K562 (cell line): ENCODE data around the gene KITLG. TPM values are rescaled to one million over a fixed set of nuclear protein-coding genes. Genes with fewer than 3 reads are reported as not detected.

ENCODE experiments used
- ATAC-seq: fragments of 200-7000 bp; cut with Tn5 transposase; 3 replicates; pipeline ENCODE4 v1.9.1; 2020; ENCODE audit warnings: moderate library complexity
- BruUV-seq: library from RNA; stranded (reverse); fragments of 400-500 nt; replicated peaks from 2 replicates; lab custom pipeline; 2021; lab: Mats Ljungman, UMichigan
- CTCF ChIA-PET: fragments of 300-600 bp; formaldehyde crosslinking; extraction: SDS; loops from one replicate; lab custom pipeline; 2021; ENCODE audit warnings: low intra/inter-chr PET ratio; lab: Yijun Ruan, JAX
- POLR2A ChIA-PET: fragments of 300-600, 350-650 bp; sonication (Branson Sonifier 250); formaldehyde crosslinking; extraction: SDS; loops from one replicate; lab custom pipeline; 2021; ENCODE audit warnings: antibody characterized with exemption, inconsistent platforms; lab: Yijun Ruan, JAX
- DNase-seq, 4 experiments: peaks; one replicate each; pipeline versions ENCODE4 v3.0.0 to v3.0.0-alpha.2; 2011 to 2018; ENCODE audit warnings: low spot score in 3 of 4, mixed read lengths in 3 of 4; ENCODE audit errors: extremely low read depth in 1 of 4
- FAIRE-seq: peaks from 2 replicates; lab custom pipeline; 2011; peaks lifted over from hg19 to GRCh38; lab: Jason Lieb, UNC
- H2AFZ ChIP-seq: 2 replicates; pipeline ENCODE4 v1.6.0; 2011; ENCODE audit warnings: low read depth, low read length, control low read depth, inconsistent platforms
- H3K27ac ChIP-seq: fragments of 200-600 bp; 3 replicates; pipeline ENCODE4 v1.8.0; 2011; ENCODE audit warnings: low read depth, mild to moderate bottlenecking, control low read depth, inconsistent platforms, low read length, moderate library complexity, mixed read lengths; ENCODE audit errors: extremely low read depth
- H3K27me3 ChIP-seq, 2 experiments: fragments of 300-600 bp in 1 of 2; 2 replicates in 1 of 2; 3 replicates in 1 of 2; pipeline versions ENCODE4 v1.6.0 to v1.8.0; 2011; ENCODE audit warnings: inconsistent platforms in 2 of 2, low read length in 2 of 2, mild to moderate bottlenecking in 1 of 2, mixed read lengths in 1 of 2, moderate library complexity in 1 of 2; ENCODE audit not compliant: control insufficient read depth in 2 of 2, insufficient read depth in 2 of 2
- H3K36me3 ChIP-seq: fragments of 300-600 bp; 3 replicates; pipeline ENCODE4 v1.8.0; 2011; ENCODE audit warnings: mild to moderate bottlenecking, low read length, inconsistent platforms; ENCODE audit not compliant: control insufficient read depth, insufficient read depth
- H3K4me1 ChIP-seq, 2 experiments: fragments of 200-600 bp in 1 of 2; replicated peaks in 1 of 2; 2 replicates in 1 of 2; 3 replicates in 1 of 2; pipeline versions ENCODE4 v1.5.1 to v1.8.0; 2011; ENCODE audit warnings: inconsistent platforms in 2 of 2, low read length in 2 of 2, mild to moderate bottlenecking in 1 of 2, mixed read lengths in 1 of 2, moderate library complexity in 1 of 2; ENCODE audit not compliant: control insufficient read depth in 2 of 2, insufficient read depth in 2 of 2
- H3K4me2 ChIP-seq: 2 replicates; pipeline ENCODE4 v1.6.1; 2011; ENCODE audit warnings: low read length, control low read depth, inconsistent platforms, mixed read lengths; ENCODE audit not compliant: insufficient read depth
- H3K4me3 ChIP-seq: fragments of 200-600 bp; sonication (generic), shearing (Covaris generic); 2 replicates; pipeline ENCODE4 v1.5.1; 2016; ENCODE audit warnings: control low read depth, inconsistent platforms
- H3K79me2 ChIP-seq: fragments of 200-600 bp; 3 replicates; pipeline ENCODE4 v1.8.0; 2011; ENCODE audit warnings: low read length, inconsistent platforms; ENCODE audit not compliant: control insufficient read depth, insufficient read depth
- H3K9ac ChIP-seq, 2 experiments: 2 replicates each; pipeline versions ENCODE4 v1.6.0 to v1.6.1; 2011; ENCODE audit warnings: low read depth in 2 of 2, low read length in 2 of 2, control low read depth in 1 of 2, inconsistent platforms in 1 of 2, mild to moderate bottlenecking in 1 of 2, mixed read lengths in 1 of 2; ENCODE audit not compliant: insufficient read depth in 1 of 2
- H3K9me1 ChIP-seq: one replicate; pipeline ENCODE4 v1.6.0; 2011; ENCODE audit warnings: inconsistent platforms, mild to moderate bottlenecking, low read length, moderate library complexity; ENCODE audit not compliant: control insufficient read depth, insufficient read depth
- H3K9me3 ChIP-seq: replicated peaks from 2 replicates; pipeline ENCODE4 v1.5.1; 2011; ENCODE audit warnings: low read depth, low read length, inconsistent platforms; ENCODE audit not compliant: control insufficient read depth, insufficient read depth
- H4K20me1 ChIP-seq: replicated peaks from 2 replicates; pipeline ENCODE4 v1.6.1; 2011; ENCODE audit warnings: low read length, inconsistent platforms, mixed read lengths; ENCODE audit not compliant: control insufficient read depth, insufficient read depth
- CEBPB ChIP-seq: fragments of 450-650 bp; IDR thresholded peaks from 2 replicates; pipeline ENCODE4 v1.6.1; 2016; ENCODE audit warnings: missing genetic modification characterization, missing compliant biosample characterization
- CHD4 ChIP-seq: fragments of 200-600 bp; sonication (generic); IDR thresholded peaks from 3 replicates; pipeline ENCODE4 v1.6.1; 2012; ENCODE audit warnings: low read depth, mild to moderate bottlenecking, mixed read lengths, low read length, inconsistent platforms; ENCODE audit not compliant: insufficient read depth, insufficient replicate concordance, poor library complexity, severe bottlenecking
- DDX20 ChIP-seq: fragments of 450-650 bp; IDR thresholded peaks from 2 replicates; pipeline ENCODE4 v1.6.1; 2016; ENCODE audit warnings: missing genetic modification characterization, low read depth, mild to moderate bottlenecking, missing compliant biosample characterization, moderate library complexity
- EWSR1 ChIP-seq: fragments of 450-650 bp; IDR thresholded peaks from 2 replicates; pipeline ENCODE4 v1.6.1; 2018; ENCODE audit warnings: borderline replicate concordance, mild to moderate bottlenecking, low read depth, moderate library complexity; ENCODE audit not compliant: partially characterized antibody
- FOXA1 ChIP-seq: fragments of 450-650 bp; IDR thresholded peaks from 2 replicates; pipeline ENCODE4 v1.6.1; 2016; ENCODE audit warnings: mild to moderate bottlenecking, borderline replicate concordance
- NELFE ChIP-seq: IDR thresholded peaks from 2 replicates; pipeline ENCODE4 v1.6.1; 2011; ENCODE audit warnings: mild to moderate bottlenecking; ENCODE audit not compliant: insufficient read depth, insufficient read length
- NFIX ChIP-seq: fragments of 250-450 bp; sonication (Bioruptor Pico); IDR thresholded peaks from 2 replicates; pipeline ENCODE4 v1.4.0; 2020; ENCODE audit warnings: low read depth, mild to moderate bottlenecking, moderate library complexity
- RAD51 ChIP-seq: fragments of 450-650 bp; IDR thresholded peaks from 2 replicates; pipeline ENCODE4 v1.7.1; 2016; ENCODE audit warnings: low read depth, mild to moderate bottlenecking, borderline replicate concordance
- STAG1 ChIP-seq: sonication (generic); formaldehyde crosslinking; IDR thresholded peaks from 2 replicates; pipeline ENCODE4 v1.5.0; 2020; ENCODE audit warnings: missing genetic modification reagents, borderline replicate concordance
- WHSC1 ChIP-seq: IDR thresholded peaks from one replicate; pipeline ENCODE4 v1.6.1; 2012; ENCODE audit warnings: low read length, control low read depth, inconsistent platforms
- ZNF124 ChIP-seq: sonication (generic); formaldehyde crosslinking; IDR thresholded peaks from 2 replicates; pipeline ENCODE4 v1.8.1; 2022; ENCODE audit warnings: missing genetic modification reagents
- ZNF217 ChIP-seq: sonication (generic); formaldehyde crosslinking; IDR thresholded peaks from 2 replicates; pipeline ENCODE4 v1.8.0; 2022; ENCODE audit warnings: mild to moderate bottlenecking, missing genetic modification reagents
- WGBS: fragments of 100-300 bp; shearing (Covaris generic); methylation state at CpG from one replicate; pipeline ENCODE4 v1.1.6; 2016; ENCODE audit warnings: low coverage, mixed read lengths; ENCODE audit not compliant: insufficient coverage; ENCODE audit errors: missing lambda C conversion rate; 5-methylcytosine and 5-hydroxymethylcytosine counted together
- in situ Hi-C: fragments of 300-500 bp; cut with MboI; formaldehyde crosslinking; loops from 4 replicates; pipeline ENCODE4 v1.15.0; 2018; ENCODE audit warnings: inconsistent platforms, mixed read lengths
- intact Hi-C: fragments of 100-400 bp; cut with micrococcal nuclease; formaldehyde crosslinking; loops from 2 replicates; pipeline ENCODE4 v1.14.2; 2022
- polyA plus RNA-seq, 8 experiments: library from polyadenylated mRNA; depleted of rRNA in 4 of 8; stranded (reverse) in 5 of 8; unstranded in 3 of 8; fragments of >200 nt; fragmentation: Nextera tagmentation in 2 of 8; fragmentation: Illumina TruSeq in 1 of 8; extraction: Ambion mirVana in 2 of 8; extraction: Trizol in 1 of 8; gene quantifications; 2 replicates each; pipeline versions ENCODE4 v1.2.1 to v1.2.3, GENCODE V29; 2011 to 2014; ENCODE audit warnings: inconsistent platforms in 1 of 8, missing spikeins in 1 of 8
- total RNA-seq, 7 experiments: library from RNA; depleted of rRNA in 6 of 7; stranded (reverse); fragments of >200 nt in 6 of 7; fragmentation: Illumina TruSeq in 2 of 7; extraction: Trizol in 2 of 7; gene quantifications; 2 replicates each; pipeline versions ENCODE4 v1.2.1 to v1.2.3, GENCODE V29; 2011 to 2021; ENCODE audit warnings: low replicate concordance in 1 of 7
- TF ChIP-seq, protein P1 (sequence below): fragments of 200-800 bp; sonication (Bioruptor generic); IDR thresholded peaks from 2 replicates; pipeline ENCODE4 v1.6.1; 2016; ENCODE audit warnings: missing genetic modification characterization, missing compliant biosample characterization
- TF ChIP-seq, protein P2 (sequence below): fragments of 450-650 bp; IDR thresholded peaks from 2 replicates; pipeline ENCODE4 v1.6.1; 2016; ENCODE audit warnings: mild to moderate bottlenecking

KITLG gene
- total and polyA plus RNA-seq, 9 of the 15 experiments (the other 6 are each of a cell fraction or from before 2014, with no cell fraction given), result 0.04 to 0.09 (median 0.04) TPM; not detected in 6

DNA sequence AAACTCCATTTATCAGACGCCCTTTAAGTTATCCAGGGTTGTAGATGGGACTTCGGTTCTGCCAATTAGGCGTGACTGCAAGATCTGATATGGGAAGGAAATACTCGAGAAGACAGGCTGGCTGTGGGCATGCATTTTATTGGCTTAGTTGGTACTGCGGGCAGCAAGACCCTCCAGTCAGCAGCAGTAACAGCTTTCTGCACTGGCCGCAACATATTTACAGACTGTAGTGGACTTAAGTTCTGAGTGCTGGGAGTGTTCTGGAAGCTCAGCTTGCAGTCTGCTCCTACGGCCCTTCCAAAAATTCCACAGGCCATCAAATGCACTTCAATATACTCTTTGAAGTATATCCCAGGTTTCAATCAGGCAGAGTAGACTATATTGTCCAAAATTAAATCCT, 21.1 kb downstream of the KITLG start:
- H2AFZ ChIP-seq, result no peak overlapping the region
- DNase-seq, result no peak

More for the DNA sequence above, 21.1 kb downstream of the KITLG start:
- no peak for TF ChIP-seq ZNF124 (CRISPR knock-in tag)
- TF ChIP-seq, protein P1, sequence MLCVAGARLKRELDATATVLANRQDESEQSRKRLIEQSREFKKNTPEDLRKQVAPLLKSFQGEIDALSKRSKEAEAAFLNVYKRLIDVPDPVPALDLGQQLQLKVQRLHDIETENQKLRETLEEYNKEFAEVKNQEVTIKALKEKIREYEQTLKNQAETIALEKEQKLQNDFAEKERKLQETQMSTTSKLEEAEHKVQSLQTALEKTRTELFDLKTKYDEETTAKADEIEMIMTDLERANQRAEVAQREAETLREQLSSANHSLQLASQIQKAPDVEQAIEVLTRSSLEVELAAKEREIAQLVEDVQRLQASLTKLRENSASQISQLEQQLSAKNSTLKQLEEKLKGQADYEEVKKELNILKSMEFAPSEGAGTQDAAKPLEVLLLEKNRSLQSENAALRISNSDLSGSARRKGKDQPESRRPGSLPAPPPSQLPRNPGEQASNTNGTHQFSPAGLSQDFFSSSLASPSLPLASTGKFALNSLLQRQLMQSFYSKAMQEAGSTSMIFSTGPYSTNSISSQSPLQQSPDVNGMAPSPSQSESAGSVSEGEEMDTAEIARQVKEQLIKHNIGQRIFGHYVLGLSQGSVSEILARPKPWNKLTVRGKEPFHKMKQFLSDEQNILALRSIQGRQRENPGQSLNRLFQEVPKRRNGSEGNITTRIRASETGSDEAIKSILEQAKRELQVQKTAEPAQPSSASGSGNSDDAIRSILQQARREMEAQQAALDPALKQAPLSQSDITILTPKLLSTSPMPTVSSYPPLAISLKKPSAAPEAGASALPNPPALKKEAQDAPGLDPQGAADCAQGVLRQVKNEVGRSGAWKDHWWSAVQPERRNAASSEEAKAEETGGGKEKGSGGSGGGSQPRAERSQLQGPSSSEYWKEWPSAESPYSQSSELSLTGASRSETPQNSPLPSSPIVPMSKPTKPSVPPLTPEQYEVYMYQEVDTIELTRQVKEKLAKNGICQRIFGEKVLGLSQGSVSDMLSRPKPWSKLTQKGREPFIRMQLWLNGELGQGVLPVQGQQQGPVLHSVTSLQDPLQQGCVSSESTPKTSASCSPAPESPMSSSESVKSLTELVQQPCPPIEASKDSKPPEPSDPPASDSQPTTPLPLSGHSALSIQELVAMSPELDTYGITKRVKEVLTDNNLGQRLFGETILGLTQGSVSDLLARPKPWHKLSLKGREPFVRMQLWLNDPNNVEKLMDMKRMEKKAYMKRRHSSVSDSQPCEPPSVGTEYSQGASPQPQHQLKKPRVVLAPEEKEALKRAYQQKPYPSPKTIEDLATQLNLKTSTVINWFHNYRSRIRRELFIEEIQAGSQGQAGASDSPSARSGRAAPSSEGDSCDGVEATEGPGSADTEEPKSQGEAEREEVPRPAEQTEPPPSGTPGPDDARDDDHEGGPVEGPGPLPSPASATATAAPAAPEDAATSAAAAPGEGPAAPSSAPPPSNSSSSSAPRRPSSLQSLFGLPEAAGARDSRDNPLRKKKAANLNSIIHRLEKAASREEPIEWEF (CRISPR knock-in tag), result no peak
- no peak for TF ChIP-seq DDX20 (tag)
- no peak for TF ChIP-seq ZNF217
- TF ChIP-seq RAD51, result no peak
- TF ChIP-seq CEBPB (tag), result no peak
- TF ChIP-seq NFIX (CRISPR knock-in tag), result no peak
- no peak for TF ChIP-seq NELFE
- no peak for TF ChIP-seq CHD4
- TF ChIP-seq FOXA1, result no peak
- TF ChIP-seq, protein P2, sequence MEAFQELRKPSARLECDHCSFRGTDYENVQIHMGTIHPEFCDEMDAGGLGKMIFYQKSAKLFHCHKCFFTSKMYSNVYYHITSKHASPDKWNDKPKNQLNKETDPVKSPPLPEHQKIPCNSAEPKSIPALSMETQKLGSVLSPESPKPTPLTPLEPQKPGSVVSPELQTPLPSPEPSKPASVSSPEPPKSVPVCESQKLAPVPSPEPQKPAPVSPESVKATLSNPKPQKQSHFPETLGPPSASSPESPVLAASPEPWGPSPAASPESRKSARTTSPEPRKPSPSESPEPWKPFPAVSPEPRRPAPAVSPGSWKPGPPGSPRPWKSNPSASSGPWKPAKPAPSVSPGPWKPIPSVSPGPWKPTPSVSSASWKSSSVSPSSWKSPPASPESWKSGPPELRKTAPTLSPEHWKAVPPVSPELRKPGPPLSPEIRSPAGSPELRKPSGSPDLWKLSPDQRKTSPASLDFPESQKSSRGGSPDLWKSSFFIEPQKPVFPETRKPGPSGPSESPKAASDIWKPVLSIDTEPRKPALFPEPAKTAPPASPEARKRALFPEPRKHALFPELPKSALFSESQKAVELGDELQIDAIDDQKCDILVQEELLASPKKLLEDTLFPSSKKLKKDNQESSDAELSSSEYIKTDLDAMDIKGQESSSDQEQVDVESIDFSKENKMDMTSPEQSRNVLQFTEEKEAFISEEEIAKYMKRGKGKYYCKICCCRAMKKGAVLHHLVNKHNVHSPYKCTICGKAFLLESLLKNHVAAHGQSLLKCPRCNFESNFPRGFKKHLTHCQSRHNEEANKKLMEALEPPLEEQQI, result no peak
- no peak for TF ChIP-seq WHSC1
- no peak for TF ChIP-seq STAG1
- no peak for TF ChIP-seq EWSR1
- in situ Hi-C loops, result no loop called here
- ChIA-PET CTCF (no interaction called here), POLR2A (no interaction called here)
- no peak overlapping the region for H3K4me2 ChIP-seq
- BruUV-seq, result no TSS peak
- H3K27me3 ChIP-seq, result no peaks in the 10 kb centered on the region
- H3K4me1 ChIP-seq, result no peaks in the 10 kb centered on the region
- H3K9me3 ChIP-seq, result 0 out of 2 replicates have a peak, but pooled peaks cover 1% of the 10 kb centered on the region
- H3K27ac ChIP-seq, result no peak overlapping the region
- H3K9ac ChIP-seq, result no peak overlapping the region
- intact Hi-C loops, result no loop called here
- no peak overlapping the region for H3K4me3 ChIP-seq
- H4K20me1 ChIP-seq, result no peaks in the 10 kb centered on the region
- H3K9me1 ChIP-seq, result no peaks in the 10 kb centered on the region
- ATAC-seq, result no peak
- H3K79me2 ChIP-seq, result no peaks in the 10 kb centered on the region
- H3K36me3 ChIP-seq, result no peaks in the 10 kb centered on the region
- FAIRE-seq, result no peak
- 2% methylated on average over 7 of the region's 7 CpGs for WGBS
